ENCODE data around the gene EXOC6B.

- TF ChIP-seq CTCF (IDR thresholded peaks at IDR 0.05), result no peak
- no peak for TF ChIP-seq POLR2A (IDR thresholded peaks at IDR 0.05)
- TF ChIP-seq POLR2AphosphoS5 (IDR thresholded peaks at IDR 0.05), result no peak
Measured at GRCh38 chr2:72146347-72147302, 679.2 kb downstream of the EXOC6B start.
